Ishikawa (cell line): ENCODE results near the gene PMS1.

Experiments used
- CEBPB ChIP-seq: IDR thresholded peaks from 2 replicates; pipeline ENCODE4 v1.6.1; 2012
- CREB1 ChIP-seq: IDR thresholded peaks from 2 replicates; pipeline ENCODE4 v1.6.1; 2012; ENCODE audit warnings: low read depth
- EGR1 ChIP-seq: IDR thresholded peaks from 2 replicates; pipeline ENCODE4 v1.6.1; 2012
- EP300 ChIP-seq: IDR thresholded peaks from 2 replicates; pipeline ENCODE4 v1.6.1; 2012; ENCODE audit warnings: borderline replicate concordance
- FOXM1 ChIP-seq: IDR thresholded peaks from 2 replicates; pipeline ENCODE4 v1.6.1; 2012; ENCODE audit warnings: low read depth, borderline replicate concordance
- NFIC ChIP-seq: IDR thresholded peaks from 2 replicates; pipeline ENCODE4 v1.6.1; 2012
- RAD21 ChIP-seq: IDR thresholded peaks from 2 replicates; pipeline ENCODE4 v1.6.1; 2012; ENCODE audit warnings: low read depth
- TAF1 ChIP-seq: IDR thresholded peaks from 2 replicates; pipeline ENCODE4 v1.6.1; 2012; ENCODE audit warnings: low read depth, mild to moderate bottlenecking
- TCF12 ChIP-seq: IDR thresholded peaks from 2 replicates; pipeline ENCODE4 v1.6.1; 2012; ENCODE audit warnings: low read depth
- TEAD4 ChIP-seq: IDR thresholded peaks from 2 replicates; pipeline ENCODE4 v1.6.1; 2012
- YY1 ChIP-seq: IDR thresholded peaks from 2 replicates; pipeline ENCODE4 v1.6.1; 2012; ENCODE audit warnings: low read depth
- ZBTB7A ChIP-seq: IDR thresholded peaks from 2 replicates; pipeline ENCODE4 v1.6.1; 2012; ENCODE audit warnings: low read depth
- TF ChIP-seq, protein P1 (sequence below): IDR thresholded peaks from 2 replicates; pipeline ENCODE4 v1.6.1; 2012
- TF ChIP-seq, protein P2 (sequence below): IDR thresholded peaks from 2 replicates; pipeline ENCODE4 v1.6.1; 2012
- TF ChIP-seq, protein P3 (sequence below): IDR thresholded peaks from 2 replicates; pipeline ENCODE4 v1.6.1; 2012; ENCODE audit warnings: low read depth, mild to moderate bottlenecking

PMS1 gene

GRCh38 chr2:189880832-189881492 is 96.7 kb downstream of the PMS1 start:
- TF ChIP-seq ZBTB7A (no peak), NFIC (no peak), RAD21 (no peak), YY1 (no peak), TAF1 (no peak), TEAD4 (no peak), EP300 (no peak), CREB1 (no peak), EGR1 (no peak), CEBPB (no peak), TCF12 (no peak)
- TF ChIP-seq, protein P1, sequence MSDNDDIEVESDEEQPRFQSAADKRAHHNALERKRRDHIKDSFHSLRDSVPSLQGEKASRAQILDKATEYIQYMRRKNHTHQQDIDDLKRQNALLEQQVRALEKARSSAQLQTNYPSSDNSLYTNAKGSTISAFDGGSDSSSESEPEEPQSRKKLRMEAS: no peak
- TF ChIP-seq, protein P2, sequence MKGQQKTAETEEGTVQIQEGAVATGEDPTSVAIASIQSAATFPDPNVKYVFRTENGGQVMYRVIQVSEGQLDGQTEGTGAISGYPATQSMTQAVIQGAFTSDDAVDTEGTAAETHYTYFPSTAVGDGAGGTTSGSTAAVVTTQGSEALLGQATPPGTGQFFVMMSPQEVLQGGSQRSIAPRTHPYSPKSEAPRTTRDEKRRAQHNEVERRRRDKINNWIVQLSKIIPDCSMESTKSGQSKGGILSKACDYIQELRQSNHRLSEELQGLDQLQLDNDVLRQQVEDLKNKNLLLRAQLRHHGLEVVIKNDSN: no peak
- TF ChIP-seq, protein P3, sequence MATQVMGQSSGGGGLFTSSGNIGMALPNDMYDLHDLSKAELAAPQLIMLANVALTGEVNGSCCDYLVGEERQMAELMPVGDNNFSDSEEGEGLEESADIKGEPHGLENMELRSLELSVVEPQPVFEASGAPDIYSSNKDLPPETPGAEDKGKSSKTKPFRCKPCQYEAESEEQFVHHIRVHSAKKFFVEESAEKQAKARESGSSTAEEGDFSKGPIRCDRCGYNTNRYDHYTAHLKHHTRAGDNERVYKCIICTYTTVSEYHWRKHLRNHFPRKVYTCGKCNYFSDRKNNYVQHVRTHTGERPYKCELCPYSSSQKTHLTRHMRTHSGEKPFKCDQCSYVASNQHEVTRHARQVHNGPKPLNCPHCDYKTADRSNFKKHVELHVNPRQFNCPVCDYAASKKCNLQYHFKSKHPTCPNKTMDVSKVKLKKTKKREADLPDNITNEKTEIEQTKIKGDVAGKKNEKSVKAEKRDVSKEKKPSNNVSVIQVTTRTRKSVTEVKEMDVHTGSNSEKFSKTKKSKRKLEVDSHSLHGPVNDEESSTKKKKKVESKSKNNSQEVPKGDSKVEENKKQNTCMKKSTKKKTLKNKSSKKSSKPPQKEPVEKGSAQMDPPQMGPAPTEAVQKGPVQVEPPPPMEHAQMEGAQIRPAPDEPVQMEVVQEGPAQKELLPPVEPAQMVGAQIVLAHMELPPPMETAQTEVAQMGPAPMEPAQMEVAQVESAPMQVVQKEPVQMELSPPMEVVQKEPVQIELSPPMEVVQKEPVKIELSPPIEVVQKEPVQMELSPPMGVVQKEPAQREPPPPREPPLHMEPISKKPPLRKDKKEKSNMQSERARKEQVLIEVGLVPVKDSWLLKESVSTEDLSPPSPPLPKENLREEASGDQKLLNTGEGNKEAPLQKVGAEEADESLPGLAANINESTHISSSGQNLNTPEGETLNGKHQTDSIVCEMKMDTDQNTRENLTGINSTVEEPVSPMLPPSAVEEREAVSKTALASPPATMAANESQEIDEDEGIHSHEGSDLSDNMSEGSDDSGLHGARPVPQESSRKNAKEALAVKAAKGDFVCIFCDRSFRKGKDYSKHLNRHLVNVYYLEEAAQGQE: no peak

- TF ChIP-seq TCF12 (no peak), RAD21 (no peak), YY1 (no peak), NFIC (no peak), CREB1 (no peak), CEBPB (no peak), EP300 (no peak), ZBTB7A (no peak), TAF1 (no peak), EGR1 (no peak), TEAD4 (no peak), FOXM1 (no peak)
- TF ChIP-seq, protein P2: no peak
- TF ChIP-seq, protein P3: no peak
- TF ChIP-seq, protein P1: no peak
Observed at GRCh38 chr2:189885368-189885767, 101.1 kb downstream of the PMS1 start.

DNA sequence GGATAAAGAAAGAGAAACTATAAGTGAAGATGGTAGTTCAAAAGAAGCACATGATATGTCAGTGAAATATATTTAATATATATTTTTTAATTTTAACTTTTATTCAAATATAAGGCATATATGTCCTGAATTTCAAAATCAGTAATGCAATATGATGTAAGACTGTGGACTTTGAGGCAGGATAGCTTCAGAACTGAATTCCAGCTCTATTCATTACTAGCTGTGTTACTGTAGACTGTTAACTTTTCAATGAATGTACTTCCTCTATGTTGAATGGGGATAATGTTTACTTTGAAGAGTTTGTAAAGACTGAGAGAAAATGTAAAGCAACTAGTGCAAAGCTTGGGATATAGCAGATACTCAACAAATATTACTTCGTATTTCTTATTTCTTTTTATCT is 112.6 kb downstream of the PMS1 start:
- TF ChIP-seq ZBTB7A: no peak
- no peak for TF ChIP-seq TCF12
- no peak for TF ChIP-seq CEBPB
- TF ChIP-seq YY1: no peak
- TF ChIP-seq, protein P2: no peak
- TF ChIP-seq RAD21: no peak
- TF ChIP-seq EGR1: no peak
- TF ChIP-seq, protein P1: no peak
- TF ChIP-seq FOXM1: no peak
- no peak for TF ChIP-seq TAF1
- TF ChIP-seq TEAD4: no peak
- TF ChIP-seq, protein P3: no peak
- no peak for TF ChIP-seq EP300
- TF ChIP-seq NFIC: no peak
- no peak for TF ChIP-seq CREB1
